Measurements from ENCODE around the gene AIPL1. TPM values are rescaled to one million over a fixed set of nuclear protein-coding genes. Genes with fewer than 3 reads are reported as not detected.

The AIPL1 gene
- total and polyA plus RNA-seq, 4 donors, result not detected

DNA sequence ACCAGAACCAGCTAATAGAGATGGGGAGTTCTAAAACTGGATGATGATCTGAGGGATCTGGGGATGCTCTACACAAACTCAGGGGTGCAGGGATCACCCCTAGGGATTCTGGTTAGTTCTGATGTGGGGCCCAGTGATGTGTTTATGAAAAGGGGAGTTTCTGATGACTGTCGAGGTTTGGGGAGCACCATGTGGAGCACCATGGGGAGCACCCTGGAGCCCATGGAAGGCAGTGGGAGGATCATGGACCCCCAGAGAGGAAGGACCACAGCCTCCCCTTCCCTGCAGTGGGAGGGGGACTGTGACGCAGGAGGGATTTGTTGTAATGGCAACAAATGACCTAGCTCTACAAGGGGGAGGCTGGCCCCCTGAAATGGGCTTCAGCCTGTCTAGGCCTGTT, 27.8 kb upstream of the AIPL1 start:
- no peak for DNase-seq
- no peak overlapping the region for H3K27ac ChIP-seq (ENCODE audit: low read depth in 1 of 2, low read length in 1 of 2)
- ATAC-seq (ENCODE audit: insufficient read depth, low FRiP score), result no peak
- H3K4me3 ChIP-seq, result no peak overlapping the region
- H3K27me3 ChIP-seq (ENCODE audit: control insufficient read depth in 3 of 3, insufficient read depth in 3 of 3, low read length in 2 of 3), result no peaks in the 10 kb centered on the region
- no peak overlapping the region for H3K9ac ChIP-seq (ENCODE audit: insufficient read depth in 1 of 2, low read length in 2 of 2)
- TF ChIP-seq, protein P1, sequence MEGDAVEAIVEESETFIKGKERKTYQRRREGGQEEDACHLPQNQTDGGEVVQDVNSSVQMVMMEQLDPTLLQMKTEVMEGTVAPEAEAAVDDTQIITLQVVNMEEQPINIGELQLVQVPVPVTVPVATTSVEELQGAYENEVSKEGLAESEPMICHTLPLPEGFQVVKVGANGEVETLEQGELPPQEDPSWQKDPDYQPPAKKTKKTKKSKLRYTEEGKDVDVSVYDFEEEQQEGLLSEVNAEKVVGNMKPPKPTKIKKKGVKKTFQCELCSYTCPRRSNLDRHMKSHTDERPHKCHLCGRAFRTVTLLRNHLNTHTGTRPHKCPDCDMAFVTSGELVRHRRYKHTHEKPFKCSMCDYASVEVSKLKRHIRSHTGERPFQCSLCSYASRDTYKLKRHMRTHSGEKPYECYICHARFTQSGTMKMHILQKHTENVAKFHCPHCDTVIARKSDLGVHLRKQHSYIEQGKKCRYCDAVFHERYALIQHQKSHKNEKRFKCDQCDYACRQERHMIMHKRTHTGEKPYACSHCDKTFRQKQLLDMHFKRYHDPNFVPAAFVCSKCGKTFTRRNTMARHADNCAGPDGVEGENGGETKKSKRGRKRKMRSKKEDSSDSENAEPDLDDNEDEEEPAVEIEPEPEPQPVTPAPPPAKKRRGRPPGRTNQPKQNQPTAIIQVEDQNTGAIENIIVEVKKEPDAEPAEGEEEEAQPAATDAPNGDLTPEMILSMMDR (IDR thresholded peaks at IDR 0.05; ENCODE audit: control extremely low read depth, extremely low read depth), result no peak
- no peaks in the 10 kb centered on the region for H3K9me3 ChIP-seq (ENCODE audit: control insufficient read depth in 4 of 4, insufficient read depth in 3 of 4, low read length in 3 of 4)
- peaks cover 0 to 6% (median 0%) of the 10 kb centered on the region in 4 donors for H3K36me3 ChIP-seq (ENCODE audit: control insufficient read depth in 4 of 4, insufficient read depth in 4 of 4, low read length in 4 of 4)
- 87 to 94% methylated on average over 2 of the region's 2 CpGs for WGBS, 2 donors
- no peaks in the 10 kb centered on the region for H3K4me1 ChIP-seq (ENCODE audit: control insufficient read depth in 5 of 5, insufficient read depth in 5 of 5, low read length in 5 of 5)

GRCh38 chr17:6461792-6462524, 27.0 kb upstream of the AIPL1 start:
- Histone ChIP-seq H3K4me3 (no peak overlapping the region), H3K9me3 (ENCODE audit: control insufficient read depth in 4 of 4, insufficient read depth in 3 of 4, low read length in 3 of 4) (no peaks in the 10 kb centered on the region), H3K36me3 (ENCODE audit: control insufficient read depth in 4 of 4, insufficient read depth in 4 of 4, low read length in 4 of 4) (peaks cover 0 to 8% (median 0%) of the 10 kb centered on the region in 4 donors), H3K27ac (ENCODE audit: low read depth in 1 of 2, low read length in 1 of 2) (no peak overlapping the region), H3K9ac (ENCODE audit: insufficient read depth in 1 of 2, low read length in 2 of 2) (no peak overlapping the region), H3K27me3 (ENCODE audit: control insufficient read depth in 3 of 3, insufficient read depth in 3 of 3, low read length in 2 of 3) (no peaks in the 10 kb centered on the region), H3K4me1 (ENCODE audit: control insufficient read depth in 5 of 5, insufficient read depth in 5 of 5, low read length in 5 of 5) (no peaks in the 10 kb centered on the region)
- TF ChIP-seq, protein P1 (IDR thresholded peaks at IDR 0.05; ENCODE audit: control extremely low read depth, extremely low read depth), result no peak
- DNase-seq, result no peak
- no peak for ATAC-seq (ENCODE audit: insufficient read depth, low FRiP score)
- 83 to 86% methylated on average over 10 of the region's 10 CpGs for WGBS, 2 donors

DNA sequence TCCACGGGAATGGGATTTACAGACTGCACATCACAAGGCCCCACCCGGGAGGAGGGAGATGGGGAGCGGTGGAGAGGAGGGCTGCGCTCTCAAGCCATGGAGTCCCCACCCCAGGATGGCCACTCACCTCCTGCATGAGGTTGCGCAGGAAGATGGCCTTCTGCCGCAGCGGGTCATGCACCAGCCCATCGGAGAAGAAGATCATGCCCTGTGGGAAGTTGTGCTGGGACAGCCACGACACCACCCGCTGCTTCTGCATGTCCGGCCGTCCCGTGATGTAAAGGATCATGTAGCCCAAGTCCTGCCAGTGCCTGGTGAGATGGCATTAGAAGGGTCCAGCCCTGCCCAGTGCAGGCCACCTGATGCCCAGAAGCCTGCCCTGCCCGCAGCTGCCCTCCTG, 26.3 kb upstream of the AIPL1 start:
- H3K36me3 ChIP-seq (ENCODE audit: control insufficient read depth in 4 of 4, insufficient read depth in 4 of 4, low read length in 4 of 4), result peaks cover 0 to 8% (median 0%) of the 10 kb centered on the region in 4 donors
- H3K27ac ChIP-seq (ENCODE audit: low read depth in 1 of 2, low read length in 1 of 2), result no peak overlapping the region
- DNase-seq (no peak), ATAC-seq (ENCODE audit: insufficient read depth, low FRiP score) (no peak)
- WGBS, 2 donors, result 96% methylated on average over 14 of the region's 14 CpGs
- H3K27me3 ChIP-seq (ENCODE audit: control insufficient read depth in 3 of 3, insufficient read depth in 3 of 3, low read length in 2 of 3), result no peaks in the 10 kb centered on the region
- TF ChIP-seq, protein P1 (IDR thresholded peaks at IDR 0.05; ENCODE audit: control extremely low read depth, extremely low read depth), result no peak
- no peak overlapping the region for H3K4me3 ChIP-seq
- H3K9me3 ChIP-seq (ENCODE audit: control insufficient read depth in 4 of 4, insufficient read depth in 3 of 4, low read length in 3 of 4), result no peaks in the 10 kb centered on the region
- no peak overlapping the region for H3K9ac ChIP-seq (ENCODE audit: insufficient read depth in 1 of 2, low read length in 2 of 2)
- H3K4me1 ChIP-seq (ENCODE audit: control insufficient read depth in 5 of 5, insufficient read depth in 5 of 5, low read length in 5 of 5), result no peaks in the 10 kb centered on the region

Data from lung (tissue), 12 donors.